ENCODE measurements around the gene TBCCD1. TPM values are rescaled to one million over a fixed set of nuclear protein-coding genes. Genes with fewer than 3 reads are reported as not detected.

The TBCCD1 gene
- 10 to 100 TPM in 3 of 4 donors, 1 to 10 TPM in 1; 8.8 to 14.2 (median 12.0) TPM for total RNA-seq

GRCh38 chr3:186567072-186567921, at the start of gene TBCCD1:
Gene TBCCD1, minus strand, starts transcription at chr3:186567339. Its CDS starts 3,010 bp downstream, at chr3:186564329.
- Histone ChIP-seq H3K9me3 (no peaks in the 10 kb centered on the region), H3K4me3 (peak within 1 kb of the TSS; percentile 78), H3K27me3 (no peaks in the 10 kb centered on the region), H3K36me3 (peaks cover 0 to 3% of the 10 kb centered on the region in 2 donors), H3K27ac (peak within 1 kb of the TSS; percentile 61 to 93 (median 88)), H3K4me1 (peaks cover 0 to 80% (median 20%) of the 10 kb centered on the region in 3 donors)
- peak; percentile 75 for ATAC-seq
- TF ChIP-seq POLR2A (IDR thresholded peaks at IDR 0.05): peak; percentile 96
- no peak for TF ChIP-seq EP300 (IDR thresholded peaks at IDR 0.05)
- peak in 1 of 4 experiments; percentile 15 for TF ChIP-seq CTCF (IDR thresholded peaks at IDR 0.05)
- TF ChIP-seq POLR2AphosphoS5 (IDR thresholded peaks at IDR 0.05): peak; percentile 93
- WGBS, 2 donors (ENCODE audit: low coverage in 1 of 2): 0 to 1% methylated on average over 5 to 7 of the region's 66 CpGs

- no peaks in the 10 kb centered on the region for H3K36me3 ChIP-seq
- no peak overlapping the region for H3K4me3 ChIP-seq
- ATAC-seq: no peak
- peaks cover 67% of the 10 kb centered on the region for H3K27me3 ChIP-seq
- TF ChIP-seq EP300 (IDR thresholded peaks at IDR 0.05): no peak
- TF ChIP-seq POLR2A (IDR thresholded peaks at IDR 0.05): no peak
- TF ChIP-seq POLR2AphosphoS5 (IDR thresholded peaks at IDR 0.05): no peak
- TF ChIP-seq CTCF (IDR thresholded peaks at IDR 0.05): no peak
- H3K4me1 ChIP-seq: peaks cover 0 to 19% (median 4%) of the 10 kb centered on the region in 3 donors
- no peaks in the 10 kb centered on the region for H3K9me3 ChIP-seq
- H3K27ac ChIP-seq: no peak overlapping the region
- WGBS, 2 donors (ENCODE audit: low coverage in 1 of 2): 77% methylated on average over 8 of the region's 8 CpGs; no CpG with 5 or more reads in 1 of the 2 donors
These were observed 49.1 kb upstream of the TBCCD1 start for GRCh38 chr3:186616299-186616617.

GRCh38 chr3:186614597-186615483, 47.7 kb upstream of the TBCCD1 start:
- no peak overlapping the region for H3K4me3 ChIP-seq
- H3K36me3 ChIP-seq: no peaks in the 10 kb centered on the region
- peaks cover 0 to 19% (median 4%) of the 10 kb centered on the region in 3 donors for H3K4me1 ChIP-seq
- no peak for TF ChIP-seq EP300 (IDR thresholded peaks at IDR 0.05)
- peak; percentile 82 to 97 (median 90) for TF ChIP-seq CTCF (IDR thresholded peaks at IDR 0.05)
- H3K9me3 ChIP-seq: no peaks in the 10 kb centered on the region
- no peak overlapping the region for H3K27ac ChIP-seq
- peak; percentile 54 for ATAC-seq
- peaks cover 56% of the 10 kb centered on the region for H3K27me3 ChIP-seq
- 31 to 33% methylated on average over 13 to 15 of the region's 16 CpGs for WGBS, 2 donors (ENCODE audit: low coverage in 1 of 2)

GRCh38 chr3:186614266-186614596, 47.1 kb upstream of the TBCCD1 start:
- Histone ChIP-seq H3K9me3 (no peaks in the 10 kb centered on the region), H3K27ac (no peak overlapping the region), H3K36me3 (no peaks in the 10 kb centered on the region), H3K27me3 (peaks cover 56% of the 10 kb centered on the region), H3K4me1 (peaks cover 0 to 19% (median 4%) of the 10 kb centered on the region in 3 donors), H3K4me3 (no peak overlapping the region)
- TF ChIP-seq POLR2AphosphoS5 (IDR thresholded peaks at IDR 0.05) (no peak), POLR2A (IDR thresholded peaks at IDR 0.05) (no peak), EP300 (IDR thresholded peaks at IDR 0.05) (no peak), CTCF (IDR thresholded peaks at IDR 0.05) (no peak)
- no peak for ATAC-seq
- 53% methylated on average over 6 of the region's 6 CpGs for WGBS, 2 donors (ENCODE audit: low coverage in 1 of 2)
